ENCODE measurements around the gene YRDC.

YRDC gene

DNA sequence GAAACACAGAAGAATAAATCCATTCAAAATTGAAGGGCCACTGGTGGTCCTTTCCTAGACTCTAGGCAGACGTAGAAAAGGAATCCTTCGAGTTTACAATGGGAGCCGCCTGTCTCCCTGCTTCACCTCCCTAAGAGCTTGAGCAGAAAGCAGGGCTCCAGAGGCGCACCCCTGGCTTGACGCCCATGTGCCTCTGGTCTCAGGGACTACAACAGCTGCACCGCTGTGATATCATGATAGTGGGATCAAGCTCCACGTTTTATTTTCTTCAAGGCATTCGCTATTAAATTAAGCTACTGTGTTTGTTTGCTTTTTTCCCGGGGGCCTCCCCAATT lies 821 bp downstream of the YRDC start:
- ATAC-seq (ENCODE audit: low read depth) (no peak), DNase-seq (ENCODE audit: low spot score) (no peak)
- TF ChIP-seq, protein P1, sequence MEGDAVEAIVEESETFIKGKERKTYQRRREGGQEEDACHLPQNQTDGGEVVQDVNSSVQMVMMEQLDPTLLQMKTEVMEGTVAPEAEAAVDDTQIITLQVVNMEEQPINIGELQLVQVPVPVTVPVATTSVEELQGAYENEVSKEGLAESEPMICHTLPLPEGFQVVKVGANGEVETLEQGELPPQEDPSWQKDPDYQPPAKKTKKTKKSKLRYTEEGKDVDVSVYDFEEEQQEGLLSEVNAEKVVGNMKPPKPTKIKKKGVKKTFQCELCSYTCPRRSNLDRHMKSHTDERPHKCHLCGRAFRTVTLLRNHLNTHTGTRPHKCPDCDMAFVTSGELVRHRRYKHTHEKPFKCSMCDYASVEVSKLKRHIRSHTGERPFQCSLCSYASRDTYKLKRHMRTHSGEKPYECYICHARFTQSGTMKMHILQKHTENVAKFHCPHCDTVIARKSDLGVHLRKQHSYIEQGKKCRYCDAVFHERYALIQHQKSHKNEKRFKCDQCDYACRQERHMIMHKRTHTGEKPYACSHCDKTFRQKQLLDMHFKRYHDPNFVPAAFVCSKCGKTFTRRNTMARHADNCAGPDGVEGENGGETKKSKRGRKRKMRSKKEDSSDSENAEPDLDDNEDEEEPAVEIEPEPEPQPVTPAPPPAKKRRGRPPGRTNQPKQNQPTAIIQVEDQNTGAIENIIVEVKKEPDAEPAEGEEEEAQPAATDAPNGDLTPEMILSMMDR (IDR thresholded peaks at IDR 0.05; ENCODE audit: poor library complexity, severe bottlenecking) = no peak
- Histone ChIP-seq H3K4me1 (ENCODE audit: insufficient read depth, poor library complexity, severe bottlenecking) (peaks cover 3% of the 10 kb centered on the region), H3K27ac (ENCODE audit: poor library complexity, severe bottlenecking) (peak overlapping the region; percentile 65), H3K4me3 (ENCODE audit: severe bottlenecking) (peak overlapping the region; percentile 96), H3K36me3 (ENCODE audit: low read depth) (peaks cover 57% of the 10 kb centered on the region), H3K27me3 (ENCODE audit: insufficient read depth, poor library complexity, severe bottlenecking) (no peaks in the 10 kb centered on the region), H3K9me3 (ENCODE audit: severe bottlenecking) (no peaks in the 10 kb centered on the region)

DNA sequence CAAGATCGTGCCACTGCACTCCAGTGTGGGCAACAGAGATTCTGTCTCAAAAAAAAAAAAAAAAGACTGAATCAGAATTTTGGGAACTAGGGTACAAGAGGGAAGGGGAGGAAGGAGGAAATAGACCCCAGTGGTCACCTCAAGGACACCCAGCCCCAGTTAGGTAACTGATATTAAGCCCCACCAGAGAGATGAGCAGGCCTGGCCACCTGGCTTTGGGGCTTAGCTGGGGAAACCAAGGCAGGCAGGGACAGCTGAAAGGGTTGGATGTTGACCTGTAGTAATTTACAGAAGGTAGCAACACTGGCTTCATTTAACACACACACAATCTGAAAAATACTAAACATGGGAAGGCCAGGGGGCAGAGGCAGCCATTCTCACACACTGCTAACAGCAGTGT lies 5.6 kb downstream of the YRDC start:
- Histone ChIP-seq H3K36me3 (ENCODE audit: low read depth) (peaks cover 58% of the 10 kb centered on the region), H3K9me3 (ENCODE audit: severe bottlenecking) (no peaks in the 10 kb centered on the region), H3K27ac (ENCODE audit: poor library complexity, severe bottlenecking) (no peak overlapping the region), H3K27me3 (ENCODE audit: insufficient read depth, poor library complexity, severe bottlenecking) (no peaks in the 10 kb centered on the region), H3K4me1 (ENCODE audit: insufficient read depth, poor library complexity, severe bottlenecking) (no peaks in the 10 kb centered on the region), H3K4me3 (ENCODE audit: severe bottlenecking) (no peak overlapping the region)
- TF ChIP-seq, protein P1 (IDR thresholded peaks at IDR 0.05; ENCODE audit: poor library complexity, severe bottlenecking) = no peak
- ATAC-seq (ENCODE audit: low read depth) = no peak
- no peak for DNase-seq (ENCODE audit: low spot score)

DNA sequence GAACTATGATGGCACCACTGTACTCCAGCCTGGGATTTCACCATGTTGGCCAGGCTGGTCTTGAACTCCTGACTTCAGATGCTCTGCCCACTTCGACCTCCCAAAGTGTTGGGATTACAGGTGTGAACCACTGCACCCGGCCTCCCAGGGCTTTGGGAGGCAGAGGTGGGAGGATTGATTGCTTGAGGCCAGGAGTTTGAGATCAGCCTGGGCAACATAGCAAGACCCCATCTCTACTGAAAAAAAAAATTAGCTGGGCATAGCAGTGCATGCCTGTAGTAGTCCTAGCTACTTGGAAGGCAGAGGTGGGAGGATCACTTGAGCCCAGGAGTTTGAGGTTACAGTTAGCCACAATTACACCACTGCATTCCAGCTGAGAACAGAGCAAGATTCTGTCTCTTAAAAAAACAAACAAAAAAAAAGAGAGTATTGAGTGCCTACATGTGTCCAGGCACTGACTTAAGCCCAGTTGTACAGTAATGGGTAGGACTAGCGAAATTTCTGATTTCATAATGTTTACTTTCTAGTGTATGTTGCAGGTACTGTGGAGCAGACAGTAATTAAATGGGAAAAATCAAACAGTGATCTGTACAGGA lies 10.2 kb downstream of the YRDC start:
- TF ChIP-seq, protein P1 (IDR thresholded peaks at IDR 0.05; ENCODE audit: poor library complexity, severe bottlenecking) = no peak
- Histone ChIP-seq H3K4me1 (ENCODE audit: insufficient read depth, poor library complexity, severe bottlenecking) (no peaks in the 10 kb centered on the region), H3K27me3 (ENCODE audit: insufficient read depth, poor library complexity, severe bottlenecking) (peaks cover 8% of the 10 kb centered on the region), H3K4me3 (ENCODE audit: severe bottlenecking) (no peak overlapping the region), H3K36me3 (ENCODE audit: low read depth) (peaks cover 16% of the 10 kb centered on the region), H3K27ac (ENCODE audit: poor library complexity, severe bottlenecking) (no peak overlapping the region), H3K9me3 (ENCODE audit: severe bottlenecking) (no peaks in the 10 kb centered on the region)
- ATAC-seq (ENCODE audit: low read depth) = no peak
- no peak for DNase-seq (ENCODE audit: low spot score)

DNA sequence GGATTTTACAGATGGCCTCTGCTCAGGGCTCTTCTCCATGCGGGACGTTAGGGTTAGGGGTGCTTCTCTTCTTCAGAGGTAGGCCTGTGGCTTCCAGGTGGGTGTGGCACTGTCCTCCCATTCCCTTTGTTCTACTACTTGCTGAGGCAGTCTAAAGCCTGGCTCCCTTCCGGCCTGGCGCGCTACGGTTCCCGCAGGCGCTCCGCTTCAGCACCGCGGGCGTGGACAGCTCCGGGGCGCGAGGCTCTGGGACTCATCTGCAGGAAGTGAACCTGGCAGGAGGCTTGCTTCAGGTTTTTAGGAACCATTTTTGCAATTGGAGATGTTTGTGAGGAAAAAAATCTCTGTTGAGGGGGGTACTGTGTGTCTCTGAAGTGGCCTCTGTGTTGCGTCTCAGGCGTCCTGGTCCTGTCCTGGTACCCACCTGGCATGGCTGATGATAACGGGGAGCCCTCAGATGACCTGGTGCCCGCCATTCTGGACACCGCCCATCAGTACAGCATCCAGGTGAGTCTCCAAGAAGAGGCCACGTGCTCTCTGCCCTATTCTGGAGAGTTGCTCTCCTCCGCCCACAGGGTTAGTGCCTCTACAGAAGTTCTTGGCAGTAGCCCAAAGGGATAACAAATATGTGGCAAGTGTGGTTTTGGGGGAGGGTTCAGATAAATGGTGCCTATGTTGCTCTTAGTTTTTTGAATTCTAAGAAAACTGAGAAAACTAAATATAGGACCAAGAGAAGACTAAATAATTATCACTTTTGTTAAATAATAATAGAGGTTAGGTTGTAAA lies 12.5 kb downstream of the YRDC start:
- H3K27ac ChIP-seq (ENCODE audit: poor library complexity, severe bottlenecking) = no peak overlapping the region
- DNase-seq (ENCODE audit: low spot score) = no peak
- H3K36me3 ChIP-seq (ENCODE audit: low read depth) = no peaks in the 10 kb centered on the region
- H3K27me3 ChIP-seq (ENCODE audit: insufficient read depth, poor library complexity, severe bottlenecking) = peaks cover 11% of the 10 kb centered on the region
- ATAC-seq (ENCODE audit: low read depth) = peak; percentile 44; the same call in 1 of the 3 replicates
- H3K9me3 ChIP-seq (ENCODE audit: severe bottlenecking) = no peaks in the 10 kb centered on the region
- H3K4me3 ChIP-seq (ENCODE audit: severe bottlenecking) = no peak overlapping the region
- no peaks in the 10 kb centered on the region for H3K4me1 ChIP-seq (ENCODE audit: insufficient read depth, poor library complexity, severe bottlenecking)
- TF ChIP-seq, protein P1 (IDR thresholded peaks at IDR 0.05; ENCODE audit: poor library complexity, severe bottlenecking) = no peak
